HT-29 (cell line): ENCODE measurements around the gene FARSA. TPM values are rescaled to one million over a fixed set of nuclear protein-coding genes. Genes with fewer than 3 reads are reported as not detected.
A peak's percentile ranks its signal among the peaks of the same experiment; 100 is the strongest.
"Not testable (repeated sequence)": the region's sequence is repeated elsewhere in the genome, so short reads cannot be mapped to it uniquely, and the experiment has no call there.

ENCODE experiments used
- DNase-seq: peaks from one replicate; pipeline ENCODE4 v3.0.0-alpha.2; 2015; ENCODE audit warnings: low spot score
- total RNA-seq: library from RNA; depleted of rRNA; stranded (reverse); fragments of >200 nt; shearing (Covaris generic); gene quantifications from 2 replicates; pipeline ENCODE4 v1.2.3, GENCODE V29; 2014

The FARSA gene
- total RNA-seq, 1 experiment from 2014 or later = 96.2 TPM

- DNase-seq = peak; percentile 95
Observed at GRCh38 chr19:12890787-12891552, 42.5 kb downstream of the FARSA start, which contains the start of gene GCDH. Gene GCDH (plus strand): TSS chr19:12891160. CDS start chr19:12891305, 145 bp downstream.

- not testable (repeated sequence) for DNase-seq
Observed at GRCh38 chr19:12890299-12890786, 43.2 kb downstream of the FARSA start.

GRCh38 chr19:12888006-12888603 is 45.4 kb downstream of the FARSA start:
- DNase-seq = no peak

GRCh38 chr19:12886969-12887747 is 46.4 kb downstream of the FARSA start, which contains the start of gene KLF1:
Gene KLF1 (minus strand): TSS chr19:12887201. CDS start chr19:12887140, 61 bp downstream.
- DNase-seq = no peak

GRCh38 chr19:12886651-12886968 is 46.9 kb downstream of the FARSA start:
- DNase-seq = no peak

- DNase-seq = no peak
Observed at GRCh38 chr19:12885749-12886650, 47.5 kb downstream of the FARSA start.

- DNase-seq = peak; percentile 56
Observed at GRCh38 chr19:12884926-12885748, 48.4 kb downstream of the FARSA start.

GRCh38 chr19:12884627-12884925 is 48.9 kb downstream of the FARSA start:
- no peak for DNase-seq

- DNase-seq = no peak
Observed at GRCh38 chr19:12884202-12884601, 49.3 kb downstream of the FARSA start.

GRCh38 chr19:12882589-12882988 is 50.9 kb downstream of the FARSA start:
- no peak for DNase-seq

GRCh38 chr19:12881172-12881808 is 52.2 kb downstream of the FARSA start, which contains the start of gene DNASE2:
Gene DNASE2 (minus strand): TSS chr19:12881449. CDS start chr19:12881375, 74 bp downstream.
- peak; percentile 79 for DNase-seq

- no peak for DNase-seq
Observed at GRCh38 chr19:12880551-12881171, 52.9 kb downstream of the FARSA start.

GRCh38 chr19:12875086-12875485 is 58.4 kb downstream of the FARSA start:
- no peak for DNase-seq

GRCh38 chr19:12873891-12874745 is 59.4 kb downstream of the FARSA start:
- no peak for DNase-seq

- DNase-seq = peak; percentile 81
Observed at GRCh38 chr19:12872941-12873890, 60.3 kb downstream of the FARSA start.
